ENCODE data around the gene KRTAP9-2. TPM values are rescaled to one million over a fixed set of nuclear protein-coding genes. Genes with fewer than 3 reads are reported as not detected.
"Not testable (repeated sequence)": the region's sequence is repeated elsewhere in the genome, so short reads cannot be mapped to it uniquely, and the experiment has no call there.

The KRTAP9-2 gene, protein sequence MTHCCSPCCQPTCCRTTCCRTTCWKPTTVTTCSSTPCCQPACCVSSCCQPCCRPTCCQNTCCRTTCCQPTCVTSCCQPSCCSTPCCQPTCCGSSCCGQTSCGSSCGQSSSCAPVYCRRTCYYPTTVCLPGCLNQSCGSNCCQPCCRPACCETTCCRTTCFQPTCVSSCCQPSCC
- polyA plus RNA-seq (ENCODE audit: insufficient read length in 3 of 3): not detected
- long read RNA-seq, donor 1: 0 reads
- long read RNA-seq, donor 2: 0 reads
- long read RNA-seq, donor 3: 0 reads
- long read RNA-seq, donor 4: 0 reads
- long read RNA-seq, donor 5: 0 reads
- long read RNA-seq, donor 6: 0 reads
- long read RNA-seq, donor 7: 0 reads
- long read RNA-seq, donor 8: 0 reads
- long read RNA-seq, donor 9: 0 reads
- long read RNA-seq, donor 10: 0 reads
- long read RNA-seq, donor 11: 0 reads
- long read RNA-seq, donor 12: 0 reads
- long read RNA-seq, donor 13: 0 reads
- long read RNA-seq, donor 14: 0 reads
- long read RNA-seq, donor 15: 0 reads
- long read RNA-seq, donor 16: 0 reads

DNA sequence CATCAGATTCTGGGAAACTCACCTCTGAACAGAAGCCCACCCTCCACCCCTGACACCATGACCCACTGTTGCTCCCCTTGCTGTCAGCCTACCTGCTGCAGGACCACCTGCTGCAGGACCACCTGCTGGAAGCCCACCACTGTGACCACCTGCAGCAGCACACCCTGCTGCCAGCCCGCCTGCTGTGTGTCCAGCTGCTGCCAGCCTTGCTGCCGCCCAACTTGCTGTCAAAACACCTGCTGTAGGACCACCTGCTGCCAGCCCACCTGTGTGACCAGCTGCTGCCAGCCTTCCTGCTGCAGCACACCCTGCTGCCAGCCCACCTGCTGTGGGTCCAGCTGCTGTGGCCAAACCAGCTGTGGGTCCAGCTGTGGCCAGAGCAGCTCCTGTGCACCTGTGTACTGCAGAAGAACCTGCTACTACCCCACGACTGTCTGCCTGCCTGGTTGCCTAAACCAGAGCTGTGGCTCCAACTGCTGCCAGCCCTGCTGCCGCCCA lies at the start of gene KRTAP9-2:
KRTAP9-2 (plus strand) TSS at position 51 of the 498 bp plus-strand sequence; CDS start at position 58, 7 bp downstream.
- not testable (repeated sequence) for DNase-seq

DNA sequence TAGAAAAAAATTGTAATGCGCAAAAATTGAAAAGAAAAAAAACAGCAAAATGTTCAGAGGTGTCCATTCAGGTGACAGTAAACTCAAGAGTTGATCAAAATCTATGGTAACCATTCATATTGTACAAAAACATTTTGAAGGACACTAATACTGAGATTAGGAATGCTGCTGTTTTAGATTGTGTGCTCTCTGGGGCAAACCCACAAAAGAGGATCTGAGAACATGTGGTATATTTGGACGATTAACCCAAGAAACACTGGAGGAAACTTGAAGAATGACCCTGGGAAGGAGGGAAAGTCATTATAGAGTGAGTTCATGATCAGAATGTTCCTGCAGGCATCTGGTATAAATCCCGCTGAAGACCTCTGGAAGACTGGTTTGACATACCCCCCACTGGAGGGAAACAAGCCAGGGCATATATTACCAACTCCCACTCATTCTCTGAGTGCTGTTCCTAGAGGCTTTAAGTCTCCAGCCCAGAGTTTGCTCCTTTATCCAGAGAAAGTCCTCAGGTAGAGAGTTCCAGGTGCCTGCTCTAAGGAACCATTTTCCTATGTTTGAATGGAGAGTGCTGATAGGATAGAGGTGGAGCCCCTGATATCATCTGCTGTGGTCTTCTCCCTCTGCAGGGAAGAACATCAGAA lies 49.6 kb upstream of the KRTAP9-2 start:
- DNase-seq: no peak

DNA sequence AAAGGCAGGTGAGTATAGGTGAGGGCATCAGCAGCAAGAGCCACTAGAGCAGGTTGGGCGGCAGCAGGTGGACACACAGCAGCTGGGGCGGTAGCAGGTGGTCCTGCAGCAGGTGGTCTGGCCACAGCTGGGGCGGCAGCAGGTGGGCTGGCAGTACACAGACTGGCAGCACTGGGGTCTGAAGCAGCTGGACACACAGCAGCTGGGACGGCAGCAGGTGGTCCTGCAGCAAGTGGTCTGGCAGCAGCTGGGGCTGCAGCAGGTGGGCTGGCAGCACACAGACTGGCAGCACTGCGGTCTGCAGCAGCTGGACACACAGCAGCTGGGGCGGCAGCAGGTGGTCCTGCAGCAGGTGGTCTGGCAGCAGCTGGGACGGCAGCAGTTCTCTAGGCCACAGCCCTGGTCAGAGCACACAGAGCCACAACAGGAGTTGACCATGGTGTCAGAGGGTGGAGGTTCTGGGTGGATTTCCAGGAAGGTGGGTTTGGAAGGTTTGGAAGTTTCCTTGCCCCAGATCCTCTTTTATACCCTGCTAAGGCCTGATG lies 48.6 kb upstream of the KRTAP9-2 start, which contains the start of gene KRTAP4-2:
KRTAP4-2 (minus strand) TSS at position 495 of the 545 bp plus-strand sequence; CDS start at position 438, 57 bp downstream.
- no peak for DNase-seq

- DNase-seq: no peak
Observed at GRCh38 chr17:41178341-41178740, 48.1 kb upstream of the KRTAP9-2 start.

DNA sequence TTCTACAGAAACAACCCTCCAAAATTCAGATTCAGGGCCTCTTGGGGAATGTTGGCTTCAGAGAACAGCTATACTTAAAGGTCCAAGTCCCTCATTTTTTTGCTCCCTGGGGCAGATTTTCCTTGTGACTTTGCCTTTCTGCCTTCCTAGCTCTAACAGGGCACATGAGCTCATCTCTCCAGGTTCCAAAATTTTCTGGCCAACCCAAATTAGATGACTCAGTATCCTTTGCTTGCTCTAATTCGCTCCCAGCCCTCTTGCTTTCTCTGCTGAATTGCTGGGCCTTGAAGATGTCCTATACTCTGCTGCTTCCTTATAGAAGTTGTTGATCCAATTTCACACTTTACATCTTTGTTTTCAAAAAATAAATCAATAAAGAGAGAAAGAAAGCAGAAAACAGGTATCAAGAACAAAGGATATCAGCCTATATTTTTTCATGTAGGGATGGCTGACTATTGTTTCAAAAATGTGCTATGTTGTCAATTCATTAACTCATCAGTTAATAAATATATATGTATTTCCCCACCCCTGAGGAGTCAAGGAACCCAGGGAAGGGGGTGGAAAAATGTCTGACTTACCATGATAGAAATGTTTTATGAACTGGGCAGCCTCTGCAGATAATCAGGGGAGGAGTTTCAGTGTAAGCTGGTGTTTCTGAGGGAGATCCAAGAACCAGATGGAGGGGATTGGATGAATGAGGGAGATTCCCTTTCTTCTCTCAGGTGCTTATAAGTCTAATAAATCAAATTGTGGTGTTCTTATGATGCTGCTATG lies 47.4 kb upstream of the KRTAP9-2 start:
- no peak for DNase-seq

- DNase-seq: no peak
Observed at GRCh38 chr17:41184480-41184961, 41.9 kb upstream of the KRTAP9-2 start, which contains the start of gene KRTAP4-1. Gene KRTAP4-1, minus strand, starts transcription at chr17:41184911. Its CDS starts 57 bp downstream, at chr17:41184854.

DNA sequence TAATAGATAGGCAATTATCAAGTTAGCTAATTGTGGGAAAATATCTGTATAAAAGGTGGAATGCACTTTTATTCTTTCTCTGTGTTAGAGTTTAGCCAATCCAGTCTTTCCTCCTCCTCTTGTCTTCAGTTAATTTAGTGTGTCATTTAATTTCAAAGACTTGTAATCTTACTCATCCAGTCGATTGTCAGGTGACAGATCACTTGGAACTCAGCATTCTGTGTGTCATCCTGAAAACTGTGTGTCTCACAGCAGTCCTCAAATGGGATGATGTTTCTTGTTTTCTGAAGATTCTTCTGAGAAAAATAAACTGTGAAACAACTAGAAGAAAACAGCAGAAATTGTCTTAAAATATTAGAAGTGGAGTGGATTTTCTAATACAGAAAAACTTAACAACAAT lies 41.4 kb upstream of the KRTAP9-2 start:
- DNase-seq: no peak

- DNase-seq: no peak
Observed at GRCh38 chr17:41186872-41187271, 39.6 kb upstream of the KRTAP9-2 start.

DNA sequence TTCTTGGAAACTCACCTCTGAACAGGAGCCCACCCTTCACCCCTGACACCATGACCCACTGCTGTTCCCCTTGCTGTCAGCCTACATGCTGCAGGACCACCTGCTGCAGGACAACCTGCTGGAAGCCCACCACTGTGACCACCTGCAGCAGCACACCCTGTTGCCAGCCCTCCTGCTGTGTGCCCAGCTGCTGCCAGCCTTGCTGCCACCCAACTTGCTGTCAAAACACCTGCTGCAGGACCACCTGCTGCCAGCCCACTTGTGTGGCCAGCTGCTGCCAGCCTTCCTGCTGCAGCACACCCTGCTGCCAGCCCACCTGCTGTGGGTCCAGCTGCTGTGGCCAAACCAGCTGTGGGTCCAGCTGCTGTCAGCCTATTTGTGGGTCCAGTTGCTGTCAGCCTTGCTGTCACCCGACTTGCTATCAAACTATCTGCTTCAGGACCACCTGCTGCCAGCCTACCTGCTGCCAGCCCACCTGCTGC lies 36.6 kb upstream of the KRTAP9-2 start, which contains the start of gene KRTAP9-1:
KRTAP9-1 (plus strand) TSS at position 51 of the 482 bp plus-strand sequence; CDS start at position 51, 0 bp downstream.
- DNase-seq: not testable (repeated sequence)

GRCh38 chr17:41190328-41190727 lies 36.1 kb upstream of the KRTAP9-2 start:
- DNase-seq: no peak

DNA sequence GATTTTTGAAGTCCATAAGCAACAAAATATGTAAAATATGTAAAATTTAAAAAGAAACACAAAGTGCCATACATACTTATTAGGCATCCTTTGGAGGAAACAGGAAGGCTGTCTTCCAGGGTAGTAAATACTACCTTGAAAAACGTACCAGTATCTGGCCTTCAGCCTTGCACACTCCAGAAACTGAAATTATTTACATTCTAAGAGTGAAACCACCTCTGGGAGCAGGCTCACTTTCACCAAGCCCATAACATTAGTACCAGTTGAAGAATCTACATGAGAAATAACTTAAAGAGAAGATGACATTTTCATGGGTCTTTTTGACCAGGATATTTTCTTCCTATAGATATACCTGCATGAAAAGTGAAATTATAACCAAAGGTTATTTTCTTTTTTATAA lies 30.4 kb upstream of the KRTAP9-2 start:
- no peak for DNase-seq

GRCh38 chr17:41199421-41200078 lies 26.9 kb upstream of the KRTAP9-2 start:
- DNase-seq: no peak

DNA sequence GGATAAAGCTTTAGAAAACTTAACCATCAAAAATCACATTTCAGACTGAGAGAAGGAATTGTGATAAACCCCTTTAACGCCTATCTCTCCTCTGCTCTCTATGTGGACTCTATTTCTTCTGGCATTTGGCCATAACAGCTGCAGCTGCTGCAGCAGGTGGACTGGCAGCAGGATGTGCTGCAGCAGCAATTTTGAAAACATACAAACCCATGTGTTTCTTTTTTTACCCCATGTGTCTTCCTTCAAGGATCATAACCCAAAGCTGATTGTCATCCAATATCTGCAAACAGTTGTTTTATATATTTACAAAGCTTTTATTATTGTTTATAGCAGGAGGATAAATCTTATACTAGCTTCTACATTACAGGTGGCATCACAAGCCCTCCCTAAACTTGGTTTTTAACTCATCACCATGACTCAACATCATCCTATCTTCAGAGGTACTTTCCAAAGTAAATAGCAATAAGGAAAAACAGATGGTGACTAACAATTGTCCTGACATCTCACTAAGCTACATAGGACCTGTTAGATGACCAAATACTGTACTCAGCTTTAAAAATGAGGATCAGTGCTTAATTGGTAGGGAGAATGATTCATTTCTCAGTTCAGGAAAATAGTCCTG lies 14.5 kb upstream of the KRTAP9-2 start:
- DNase-seq: no peak

DNA sequence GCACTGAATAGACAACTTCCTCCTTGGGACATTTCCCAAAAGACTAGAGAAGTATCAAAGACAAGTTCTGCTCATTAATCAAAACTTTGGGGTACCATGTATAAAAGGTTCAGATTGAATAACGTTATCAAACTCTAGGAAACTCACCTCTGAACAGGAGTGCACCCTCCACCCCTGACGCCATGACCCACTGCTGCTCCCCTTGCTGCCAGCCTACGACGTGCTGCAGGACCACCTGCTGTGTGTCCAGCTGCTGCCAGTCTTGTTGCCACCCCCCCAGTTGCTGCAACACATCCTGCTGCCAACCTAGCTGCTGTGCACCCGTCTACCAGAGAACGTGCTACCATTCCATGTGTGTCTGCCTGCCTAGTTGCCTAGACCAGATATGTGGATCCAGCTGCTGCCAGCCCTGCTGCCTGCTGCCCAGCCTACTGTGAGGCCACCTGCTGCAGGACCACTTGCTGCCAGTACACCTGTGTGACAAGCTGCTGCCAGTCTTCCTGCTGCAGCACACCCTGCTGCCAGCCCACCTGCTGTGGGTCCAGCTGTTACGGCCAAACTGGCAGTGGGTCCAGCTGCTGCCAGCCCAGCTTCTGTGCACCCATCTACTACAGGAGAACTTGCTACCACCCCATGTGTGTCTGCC lies 13.8 kb upstream of the KRTAP9-2 start:
- DNase-seq: no peak

DNA sequence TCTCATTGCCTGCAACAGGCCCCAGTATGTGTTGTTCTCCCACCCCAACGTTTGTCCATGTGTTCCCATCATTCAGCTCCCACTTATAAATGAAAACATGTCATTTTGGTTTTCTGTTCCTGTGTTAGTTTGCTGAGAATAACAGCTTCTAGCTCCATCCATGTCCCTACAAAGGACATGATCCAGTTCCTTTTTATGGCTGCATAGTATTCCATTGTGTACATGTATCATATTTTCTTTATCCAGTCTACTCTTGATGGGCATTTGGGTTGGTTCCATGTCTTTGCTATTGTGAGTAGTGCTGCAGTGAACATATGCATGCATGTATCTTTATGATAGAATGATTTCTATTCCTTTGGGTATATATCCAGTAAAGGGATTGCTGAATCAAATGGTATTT lies 10.8 kb upstream of the KRTAP9-2 start:
- DNase-seq: no peak

- no peak for DNase-seq
Observed at GRCh38 chr17:41223821-41224220, 2.6 kb upstream of the KRTAP9-2 start.

DNA sequence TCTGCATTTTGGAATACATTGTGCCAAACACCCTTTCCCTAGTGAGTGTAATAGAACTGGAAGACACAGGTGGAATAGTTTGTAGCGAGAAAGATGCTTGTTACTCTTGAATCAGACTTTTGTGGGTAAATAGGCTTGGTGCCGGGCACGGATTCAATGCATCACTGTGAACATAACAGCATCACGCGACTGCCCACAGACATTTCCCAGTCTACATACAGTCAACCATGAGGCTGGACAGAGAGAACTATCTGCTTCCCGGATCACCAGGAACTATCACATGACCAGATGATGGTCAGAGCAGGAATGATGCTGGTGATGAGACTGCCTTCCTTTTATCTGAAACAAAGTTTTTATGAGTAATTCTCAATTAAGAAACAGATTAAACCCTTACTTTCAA lies 397 bp upstream of the KRTAP9-2 start:
- no peak for DNase-seq

GRCh38 chr17:41230094-41230493 lies 3.6 kb downstream of the KRTAP9-2 start:
- no peak for DNase-seq

- DNase-seq: no peak
Observed at GRCh38 chr17:41231731-41232130, 5.3 kb downstream of the KRTAP9-2 start.
